ENCODE data around the gene DYNC1I1.

DYNC1I1 gene

GRCh38 chr7:95974108-95974507 lies 201.8 kb downstream of the DYNC1I1 start:
- DNase-seq = peak; percentile 47

DNA sequence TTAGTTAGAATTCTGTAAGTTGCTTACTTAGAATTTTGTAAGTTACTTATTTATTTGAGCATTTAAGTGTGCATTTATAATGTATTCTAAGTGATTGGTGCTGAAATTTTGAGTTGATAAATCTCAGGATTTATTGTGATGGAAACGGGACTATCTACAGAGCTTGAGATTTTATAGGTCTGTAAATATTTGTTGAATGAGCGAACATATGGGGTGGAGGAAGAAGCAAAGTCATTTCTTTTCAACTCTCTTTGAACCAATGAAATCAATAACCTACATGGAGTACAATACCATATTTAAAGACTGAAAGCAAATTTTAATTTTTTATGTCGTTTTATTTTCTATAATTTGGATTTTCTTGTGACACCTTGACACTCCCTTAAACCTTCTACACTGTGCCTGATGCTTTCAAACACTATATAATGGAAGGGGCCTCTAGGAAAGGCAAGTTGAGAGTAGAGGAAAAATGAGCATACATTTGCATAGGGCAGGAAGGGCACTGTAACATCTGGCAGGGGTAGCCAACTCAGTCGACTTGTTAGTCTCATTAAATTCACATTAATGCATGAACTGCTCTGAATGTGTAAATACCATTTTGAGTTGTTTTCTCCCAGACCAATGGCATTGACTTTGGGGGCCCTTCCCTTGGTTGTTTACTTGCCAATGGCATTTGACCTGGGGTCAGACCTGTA lies 204.2 kb downstream of the DYNC1I1 start:
- DNase-seq = no peak

DNA sequence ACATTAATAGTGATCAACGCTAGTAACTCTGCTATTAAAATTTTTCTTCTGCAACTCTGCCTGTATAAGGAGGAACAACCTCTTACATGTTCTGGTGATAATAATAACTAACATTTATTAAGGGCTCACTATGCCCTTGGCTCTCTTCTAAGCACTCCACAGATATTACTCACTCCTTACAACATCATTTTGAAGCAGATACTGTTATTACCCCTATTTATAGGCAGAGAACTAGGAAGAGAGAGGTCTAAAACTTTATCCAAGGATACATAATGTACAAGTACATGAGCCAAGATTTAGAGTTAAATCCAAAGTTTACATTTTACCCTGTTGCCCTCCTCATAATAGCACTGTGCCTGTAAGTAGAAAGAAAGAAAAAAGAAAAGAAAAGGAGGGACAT lies 205.6 kb downstream of the DYNC1I1 start:
- no peak for DNase-seq

DNA sequence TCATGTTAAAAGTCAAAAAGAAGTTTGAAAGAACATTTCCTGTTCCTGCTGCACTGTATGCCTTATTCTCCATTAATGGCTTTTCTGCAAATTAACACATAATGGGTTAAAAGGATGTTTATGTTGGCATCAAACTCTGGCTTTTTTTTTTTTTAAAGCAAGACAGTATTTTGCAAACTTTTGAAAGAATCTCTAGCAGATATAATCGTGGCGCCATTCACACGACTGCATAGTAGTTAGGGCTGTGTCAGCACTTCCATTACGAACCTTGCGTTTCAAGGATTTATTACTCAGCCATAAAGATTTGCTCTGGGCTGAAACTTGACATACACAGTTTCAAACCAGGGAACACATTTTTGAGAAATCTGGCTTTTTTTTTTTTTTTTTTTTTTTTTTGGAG lies 207.8 kb downstream of the DYNC1I1 start:
- DNase-seq = no peak

DNA sequence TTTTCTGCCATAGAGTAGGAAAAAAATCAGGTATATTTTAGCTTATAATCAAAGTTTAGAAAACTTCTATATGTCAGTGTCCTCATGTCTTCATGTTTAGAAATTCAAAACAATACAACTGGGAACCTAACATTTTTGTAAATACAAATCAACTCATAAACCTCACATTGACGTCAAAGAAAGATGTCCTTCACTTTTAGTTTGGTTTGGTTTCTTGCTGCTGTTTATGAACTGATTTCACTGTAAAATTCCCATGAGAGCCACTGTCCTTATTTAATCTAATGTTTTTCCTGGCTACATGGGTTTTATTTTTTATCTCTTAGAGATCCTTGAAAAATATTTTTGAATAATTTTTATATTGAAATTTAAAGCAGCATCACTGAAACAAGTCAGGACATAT lies 208.4 kb downstream of the DYNC1I1 start:
- DNase-seq = no peak

DNA sequence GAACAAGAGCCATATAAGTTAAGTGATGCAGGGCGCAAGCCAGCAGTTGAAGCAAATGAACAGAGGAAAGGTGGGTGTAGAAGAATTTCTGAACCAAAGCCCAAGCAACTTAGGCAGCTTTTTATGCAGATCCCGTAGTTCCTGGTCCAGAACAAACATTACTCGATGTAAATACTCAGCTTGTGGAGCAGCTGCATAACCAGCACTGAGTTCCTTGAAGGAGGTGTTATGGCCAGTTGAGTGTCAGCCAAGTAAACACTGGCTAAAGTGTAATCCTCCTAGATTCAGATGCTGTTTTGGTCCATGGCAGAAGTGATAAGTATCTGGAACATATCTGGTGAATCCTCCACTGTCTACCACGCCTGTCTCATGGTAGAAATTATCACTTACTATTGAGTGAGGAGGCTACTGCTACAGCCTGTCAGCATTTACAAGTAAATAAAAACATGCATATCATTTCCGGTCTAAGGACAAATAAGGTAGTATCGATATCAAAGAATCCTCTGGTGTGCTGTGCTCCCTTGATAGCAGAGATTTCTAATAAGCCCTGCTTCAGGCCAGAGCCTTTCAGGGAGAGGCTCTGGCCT lies 213.9 kb downstream of the DYNC1I1 start:
- DNase-seq = no peak

- no peak for DNase-seq
Measured at GRCh38 chr7:95989301-95989700, 216.9 kb downstream of the DYNC1I1 start.

DNA sequence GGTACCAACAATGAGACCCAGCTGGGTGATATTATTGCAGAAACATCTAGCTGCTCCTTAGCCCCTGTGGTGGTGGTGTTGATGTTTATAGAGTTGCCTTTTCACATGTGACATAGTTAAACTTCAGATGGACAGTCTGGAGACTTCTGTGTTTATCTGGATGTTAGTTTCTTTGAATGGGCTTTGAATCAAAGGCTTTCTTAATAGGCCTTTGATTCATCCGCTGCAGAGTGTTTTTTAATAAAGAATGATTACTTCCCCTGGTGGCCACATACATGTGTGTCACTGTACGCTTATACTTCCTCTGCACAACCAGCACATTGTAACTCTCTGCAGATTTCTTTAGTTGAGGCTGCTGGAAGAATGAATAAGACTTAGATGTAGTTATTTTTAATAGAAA lies 221.0 kb downstream of the DYNC1I1 start:
- no peak for DNase-seq

DNA sequence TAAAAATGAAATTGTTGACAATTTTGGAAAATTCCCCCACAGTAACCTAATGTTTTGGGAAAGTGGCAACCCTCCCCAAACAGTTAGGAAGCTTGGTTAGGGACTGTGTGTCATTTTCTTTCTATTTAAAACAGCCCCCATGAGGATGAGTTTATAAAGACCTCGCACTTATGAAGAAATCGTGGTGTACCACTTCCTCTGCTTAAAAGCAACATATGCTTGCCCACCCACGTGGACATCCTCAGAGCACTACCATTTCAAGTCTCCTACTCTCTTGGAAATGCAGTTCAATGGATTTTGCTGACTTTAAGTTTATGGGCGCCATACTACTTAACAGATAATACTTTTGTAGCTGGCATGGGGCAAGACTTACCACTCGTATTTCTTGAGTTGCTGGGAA lies 223.8 kb downstream of the DYNC1I1 start:
- DNase-seq = no peak

GRCh38 chr7:95996886-95997285 lies 224.5 kb downstream of the DYNC1I1 start:
- DNase-seq = no peak

- no peak for DNase-seq
Measured at GRCh38 chr7:95997632-95998031, 225.3 kb downstream of the DYNC1I1 start.

GRCh38 chr7:95999481-95999880 lies 227.1 kb downstream of the DYNC1I1 start:
- no peak for DNase-seq

DNA sequence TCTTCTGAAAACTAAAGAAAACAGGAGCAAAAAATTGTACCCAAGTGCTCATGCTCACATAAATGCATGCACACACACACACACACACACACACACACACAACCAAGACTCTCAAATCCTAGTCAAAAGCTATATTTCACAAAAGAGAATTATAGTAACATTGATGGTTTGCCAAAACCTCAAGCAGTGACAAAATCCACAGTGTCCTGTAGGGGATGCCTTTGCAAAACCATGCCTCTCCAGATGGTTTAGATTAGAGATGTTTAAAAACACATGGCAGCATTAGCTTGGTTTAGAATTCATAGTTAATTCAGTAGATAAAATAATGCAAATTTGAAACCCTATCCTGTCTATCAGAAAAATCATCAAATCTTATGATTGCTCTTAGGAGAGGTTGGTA lies 232.2 kb downstream of the DYNC1I1 start:
- DNase-seq = no peak

- no peak for DNase-seq
Measured at GRCh38 chr7:96005271-96005670, 232.9 kb downstream of the DYNC1I1 start.

DNA sequence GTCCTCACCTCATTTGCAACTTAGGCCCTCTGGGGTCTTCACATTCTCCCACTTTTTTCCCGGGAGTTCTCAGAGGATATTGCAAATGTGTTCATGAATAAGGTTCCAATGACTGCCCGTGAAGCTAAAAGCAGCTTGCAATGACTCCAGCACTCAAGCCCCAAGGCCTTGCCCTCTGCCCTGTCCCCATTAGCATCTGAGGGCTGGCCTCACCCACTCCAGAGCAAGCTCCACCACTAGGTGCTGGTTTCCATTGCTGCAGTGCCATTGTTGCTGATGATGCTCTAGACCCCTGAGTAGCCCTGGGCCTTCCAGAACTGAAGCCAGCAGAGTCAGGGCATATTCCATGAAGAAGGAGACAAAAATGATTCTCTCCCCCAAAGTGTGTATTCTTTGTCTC lies 236.8 kb downstream of the DYNC1I1 start:
- no peak for DNase-seq

GRCh38 chr7:96013836-96014235 lies 241.5 kb downstream of the DYNC1I1 start:
- no peak for DNase-seq

GRCh38 chr7:96014617-96015016 lies 242.3 kb downstream of the DYNC1I1 start:
- no peak for DNase-seq

DNA sequence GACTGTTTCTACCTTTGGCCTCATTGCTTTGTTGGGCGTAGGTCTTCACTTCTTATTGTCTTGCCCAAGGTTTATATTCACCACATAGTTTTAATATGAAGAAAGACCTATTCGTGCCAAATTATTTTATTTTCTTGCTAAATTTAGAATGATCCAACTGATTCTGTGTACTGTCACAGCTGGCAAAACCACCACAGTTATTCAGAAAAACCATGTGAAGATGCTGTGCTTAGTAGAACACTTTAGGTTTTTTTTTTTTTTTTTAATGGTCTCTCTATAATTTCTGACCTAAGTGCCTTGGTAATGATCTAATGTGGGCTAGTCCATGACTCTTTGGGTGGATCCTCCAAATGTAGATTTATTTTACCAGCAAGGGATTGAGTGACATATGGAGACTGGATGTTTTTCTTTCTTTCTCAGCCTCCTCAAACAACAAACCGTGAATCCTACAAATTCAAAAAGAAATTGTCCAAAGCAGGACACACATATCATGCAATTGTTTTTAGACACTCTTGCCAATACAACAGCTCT lies 243.8 kb downstream of the DYNC1I1 start:
- DNase-seq = no peak

- DNase-seq = no peak
Measured at GRCh38 chr7:96016735-96017134, 244.4 kb downstream of the DYNC1I1 start.

GRCh38 chr7:96017877-96018276 lies 245.5 kb downstream of the DYNC1I1 start:
- DNase-seq = peak; percentile 22

- no peak for DNase-seq
Measured at GRCh38 chr7:96021568-96021967, 249.2 kb downstream of the DYNC1I1 start.

DNA sequence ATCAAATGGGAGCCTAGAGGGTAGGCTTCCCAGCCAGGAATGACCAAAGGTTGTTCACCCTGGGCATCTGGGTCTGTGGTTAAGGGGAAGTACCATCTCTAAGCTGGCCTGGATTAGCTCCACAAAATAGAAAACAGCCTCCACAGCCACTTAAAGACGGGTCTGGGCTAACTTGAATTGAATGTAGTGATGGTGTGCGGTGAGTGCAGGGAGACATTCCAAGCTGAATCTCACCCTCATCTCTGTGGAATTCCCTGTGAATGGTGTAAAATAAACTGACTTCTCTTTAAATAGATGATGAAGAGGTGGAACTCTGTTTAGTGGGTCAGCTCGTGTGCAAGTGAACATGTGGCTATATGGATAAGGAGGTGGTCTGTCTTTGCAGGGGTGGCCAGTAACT lies 251.0 kb downstream of the DYNC1I1 start:
- no peak for DNase-seq

- DNase-seq = no peak
Measured at GRCh38 chr7:96026010-96026409, 253.7 kb downstream of the DYNC1I1 start.

GRCh38 chr7:96026611-96027010 lies 254.3 kb downstream of the DYNC1I1 start:
- no peak for DNase-seq

DNA sequence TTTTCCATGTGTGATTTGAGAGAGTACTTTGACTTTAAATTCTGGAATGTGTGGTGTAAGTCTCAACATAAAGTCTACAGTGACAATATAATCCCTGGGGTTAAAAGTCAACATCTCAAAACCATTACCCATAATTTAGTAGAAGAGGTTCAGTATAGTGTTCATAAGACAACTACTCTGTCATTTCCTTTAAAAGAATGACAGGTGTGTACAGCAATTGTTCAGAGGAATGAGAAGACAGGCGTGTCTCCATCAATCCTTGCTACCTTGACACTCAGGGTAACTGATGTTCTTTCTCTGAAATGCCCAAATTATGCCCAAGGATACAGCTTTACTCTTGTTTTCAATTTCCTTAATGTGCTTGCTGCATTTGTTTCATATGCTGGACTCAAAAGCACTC lies 256.4 kb downstream of the DYNC1I1 start:
- DNase-seq = no peak

Measured in NCI-H2029 treated with DMSO at 0.1 percent for 48 hours (cell line).